GM12891 (cell line): ENCODE results near the gene FLNC.
A peak's percentile ranks its signal among the peaks of the same experiment; 100 is the strongest.

ENCODE experiments used
- DNase-seq: peaks from one replicate; pipeline ENCODE4 v3.0.0; 2011; ENCODE audit warnings: low spot score; ENCODE audit not compliant: insufficient read length
- FAIRE-seq: peaks from 2 replicates; lab custom pipeline; 2011; peaks lifted over from hg19 to GRCh38; lab: Jason Lieb, UNC
- PAX5 ChIP-seq: IDR thresholded peaks from 2 replicates; pipeline ENCODE4 v1.6.1; 2011; ENCODE audit warnings: low read length, moderate library complexity, mild to moderate bottlenecking; ENCODE audit not compliant: insufficient read depth, severe bottlenecking
- POLR2A ChIP-seq: IDR thresholded peaks from 2 replicates; pipeline ENCODE4 v1.6.1; 2011; ENCODE audit warnings: low read depth, low read length, control low read depth
- POLR2AphosphoS5 ChIP-seq: IDR thresholded peaks from 2 replicates; pipeline ENCODE4 v1.6.1; 2011; ENCODE audit warnings: low read depth, low read length, control low read depth
- POU2F2 ChIP-seq: IDR thresholded peaks from 2 replicates; pipeline ENCODE4 v1.6.1; 2011; ENCODE audit warnings: low read depth, mild to moderate bottlenecking, control low read depth, low read length, moderate library complexity
- SPI1 ChIP-seq: IDR thresholded peaks from 2 replicates; pipeline ENCODE4 v1.6.1; 2011; ENCODE audit warnings: low read depth, low read length, control low read depth
- TAF1 ChIP-seq: IDR thresholded peaks from 2 replicates; pipeline ENCODE4 v1.6.1; 2011; ENCODE audit warnings: low read depth, low read length, control low read depth

FLNC gene

DNA sequence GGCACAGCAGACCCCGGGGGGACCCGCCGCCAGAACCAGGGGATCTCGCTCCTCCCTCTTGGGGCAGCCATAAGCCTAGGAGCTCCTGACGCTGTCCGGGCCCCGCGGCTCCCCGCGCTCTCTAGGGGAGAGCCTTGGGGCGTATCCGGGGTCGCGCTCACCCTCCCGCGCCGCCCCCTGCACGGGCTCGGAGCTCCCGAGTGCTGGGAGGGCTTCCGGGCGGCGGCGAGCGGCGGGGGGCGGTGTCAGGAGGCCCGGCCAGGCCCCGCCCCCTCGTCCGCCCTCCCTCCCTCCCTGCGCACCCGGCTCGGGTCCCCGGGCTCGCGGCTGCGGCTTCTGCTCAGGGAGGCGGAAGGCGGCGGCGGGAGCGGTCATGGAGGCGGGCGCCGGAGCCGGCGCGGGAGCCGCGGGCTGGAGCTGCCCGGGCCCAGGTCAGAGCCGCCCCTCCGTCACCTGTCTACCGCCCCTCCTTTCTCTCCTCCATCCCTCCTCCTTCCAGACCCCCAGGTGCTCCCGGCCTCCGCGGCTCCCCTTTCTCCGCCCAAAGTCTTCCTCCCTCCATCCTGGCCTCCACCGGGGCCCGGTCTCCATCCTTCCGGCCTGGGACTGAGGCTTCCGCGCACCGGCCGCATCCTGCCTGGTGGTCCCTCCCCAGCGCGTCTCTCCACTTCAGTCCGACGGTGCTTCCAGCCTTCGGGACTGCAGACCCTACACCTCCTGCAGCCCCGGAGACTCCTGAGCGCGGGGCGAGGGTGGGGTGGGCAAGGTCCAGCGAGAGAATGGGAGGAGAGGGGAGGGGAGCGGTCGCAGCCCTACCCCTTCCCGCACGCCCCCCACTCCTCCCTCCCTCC, 38.9 kb upstream of the FLNC start, which contains the start of gene CCDC136:
Gene CCDC136 (plus strand): TSS at position 848 of the 851 bp plus-strand sequence. CDS start 444 bp downstream, outside the sequence.
- FAIRE-seq (no peak), DNase-seq (peak; percentile 83)
- no peak for TF ChIP-seq POLR2AphosphoS5
- TF ChIP-seq TAF1, result no peak
- TF ChIP-seq POU2F2, result no peak
- TF ChIP-seq PAX5, result no peak

DNA sequence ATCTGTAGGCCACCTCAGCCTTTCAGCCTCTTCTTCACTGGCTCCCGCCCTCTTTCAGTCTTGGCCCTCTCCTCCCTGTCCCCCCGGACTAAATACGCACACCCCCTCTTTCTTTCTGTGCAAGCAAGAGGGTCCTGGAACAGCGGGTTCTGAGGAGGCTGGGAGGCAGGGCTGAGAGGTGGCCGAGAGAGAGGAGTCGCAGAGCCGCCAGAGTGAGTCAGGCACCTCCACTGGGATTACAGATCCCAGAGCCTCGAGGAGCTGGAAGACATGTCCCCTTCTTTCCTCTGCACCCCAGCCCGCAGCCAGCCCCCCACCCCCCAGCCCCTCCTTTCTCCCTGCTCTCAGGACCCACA, 38.3 kb upstream of the FLNC start:
- FAIRE-seq (no peak), DNase-seq (no peak)
- TF ChIP-seq TAF1 (no peak), SPI1 (no peak), POLR2A (no peak), PAX5 (no peak), POLR2AphosphoS5 (no peak), POU2F2 (no peak)

DNA sequence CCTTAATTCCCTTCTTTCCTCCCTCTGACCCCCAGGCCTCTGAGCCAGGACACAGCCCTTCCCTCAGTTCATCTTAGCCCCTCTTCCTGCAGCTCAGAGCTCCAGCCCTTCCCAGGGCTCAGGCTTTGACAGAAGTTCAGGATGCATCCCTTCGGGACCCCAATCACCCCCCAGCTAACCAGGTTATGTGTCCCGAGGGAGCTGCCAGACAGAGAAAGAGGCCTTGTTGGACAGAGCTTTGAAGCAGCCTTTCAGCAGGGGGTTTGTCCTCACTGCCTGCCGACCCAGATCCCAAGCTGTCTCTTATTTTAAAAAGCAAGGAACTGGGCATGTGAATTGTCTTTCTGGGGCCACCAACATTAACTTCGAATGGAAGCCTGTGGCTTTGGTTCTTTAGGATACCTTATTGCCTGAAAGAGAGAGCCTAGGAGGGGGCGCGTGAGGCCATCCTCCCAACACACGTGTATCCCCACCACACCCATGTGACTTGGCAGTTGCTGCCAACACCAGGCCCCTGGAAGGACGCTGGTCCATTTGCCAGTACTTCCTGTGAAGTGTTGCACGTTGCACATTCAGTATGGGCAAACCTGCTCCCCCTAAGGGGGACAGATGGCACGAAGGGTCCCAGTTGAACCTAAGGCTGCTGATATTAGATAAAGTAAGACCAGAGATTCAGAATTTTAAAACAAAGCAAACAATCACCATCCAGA, 37.6 kb upstream of the FLNC start:
- DNase-seq, result no peak
- no peak for FAIRE-seq
- TF ChIP-seq POU2F2 (no peak), SPI1 (no peak)

DNA sequence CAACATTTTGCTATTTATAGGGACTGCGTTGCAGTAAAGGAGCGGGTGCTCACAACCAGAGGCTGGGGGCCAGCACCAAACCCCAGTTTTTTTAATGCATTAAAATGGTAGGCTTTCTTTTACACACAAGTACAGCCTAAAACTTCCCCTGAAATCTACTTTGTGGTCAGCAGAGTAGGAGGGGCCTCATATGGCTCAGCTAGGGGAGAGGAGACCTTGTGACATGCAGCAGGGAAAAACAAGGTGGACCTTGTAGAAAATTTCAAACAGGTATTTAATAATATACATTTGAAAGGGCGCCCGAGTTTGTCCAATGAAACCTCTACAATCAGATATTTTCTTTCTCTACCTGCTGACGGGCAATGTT, 37.0 kb upstream of the FLNC start:
- no peak for DNase-seq

GRCh38 chr7:128794020-128794419, 36.2 kb upstream of the FLNC start:
- no peak for FAIRE-seq
- TF ChIP-seq POLR2A, result no peak
- TF ChIP-seq POU2F2, result no peak
- TF ChIP-seq TAF1, result no peak
- no peak for TF ChIP-seq SPI1
- TF ChIP-seq PAX5, result no peak
- no peak for TF ChIP-seq POLR2AphosphoS5
- no peak for DNase-seq

More for the DNA sequence above, 37.0 kb upstream of the FLNC start:
- no peak for FAIRE-seq
- TF ChIP-seq POU2F2 (no peak), POLR2AphosphoS5 (no peak), TAF1 (no peak), POLR2A (no peak), SPI1 (no peak), PAX5 (no peak)

DNA sequence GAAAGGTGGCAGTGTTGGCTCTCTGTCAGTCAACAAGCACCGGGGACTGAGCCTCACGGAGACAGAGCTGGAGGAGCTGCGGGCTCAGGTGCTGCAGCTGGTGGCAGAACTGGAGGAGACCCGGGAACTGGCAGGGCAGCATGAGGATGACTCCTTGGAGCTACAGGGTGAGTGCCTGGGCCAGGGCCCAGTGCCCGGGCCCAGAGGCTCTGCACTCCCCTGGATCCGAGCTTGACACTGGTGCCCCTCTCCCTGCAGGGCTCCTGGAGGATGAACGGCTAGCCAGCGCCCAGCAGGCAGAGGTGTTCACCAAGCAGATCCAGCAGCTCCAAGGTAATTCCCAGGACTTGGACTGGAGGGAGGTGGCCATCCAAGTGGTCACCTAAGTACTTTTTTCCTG, 35.8 kb upstream of the FLNC start:
- no peak for FAIRE-seq
- DNase-seq, result no peak
- TF ChIP-seq POLR2A (no peak), PAX5 (no peak), POU2F2 (no peak), SPI1 (no peak), TAF1 (no peak), POLR2AphosphoS5 (no peak)

GRCh38 chr7:128795129-128795528, 35.1 kb upstream of the FLNC start:
- FAIRE-seq, result no peak
- DNase-seq, result no peak
- TF ChIP-seq TAF1, result no peak
- TF ChIP-seq POLR2AphosphoS5, result no peak
- no peak for TF ChIP-seq POLR2A
- no peak for TF ChIP-seq SPI1
- no peak for TF ChIP-seq PAX5
- no peak for TF ChIP-seq POU2F2

DNA sequence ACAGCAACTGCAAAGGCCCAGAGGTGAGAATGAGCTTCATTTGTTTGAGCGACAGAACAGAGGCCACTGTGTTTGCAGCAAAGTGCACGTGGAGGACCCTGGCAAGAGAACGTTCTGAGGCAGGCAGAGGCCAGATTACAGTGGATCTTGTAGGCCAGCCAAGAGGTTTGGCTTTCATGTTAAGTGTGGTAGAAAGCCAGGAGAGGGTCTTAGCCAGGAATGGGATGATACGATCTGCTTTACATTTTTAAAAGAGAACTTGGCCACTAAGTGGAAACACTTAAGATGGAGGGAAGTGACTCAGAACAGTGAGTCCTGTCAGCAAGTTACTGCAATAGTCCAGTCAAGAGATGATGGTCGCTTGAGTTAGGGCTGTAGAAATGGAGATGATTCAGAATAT, 33.9 kb upstream of the FLNC start:
- DNase-seq (no peak), FAIRE-seq (no peak)
- TF ChIP-seq PAX5 (no peak), TAF1 (no peak), SPI1 (no peak), POU2F2 (no peak), POLR2AphosphoS5 (no peak), POLR2A (no peak)

- TF ChIP-seq PAX5, result no peak
- TF ChIP-seq TAF1, result no peak
- 0 out of 2 replicates have a peak, but pooled peaks have one; percentile 49 for TF ChIP-seq SPI1
- TF ChIP-seq POLR2AphosphoS5, result no peak
- DNase-seq (no peak), FAIRE-seq (no peak)
These were observed 30.8 kb upstream of the FLNC start for GRCh38 chr7:128799451-128799850.

GRCh38 chr7:128800567-128800966, 29.6 kb upstream of the FLNC start:
- no peak for DNase-seq
- FAIRE-seq, result no peak
- TF ChIP-seq POU2F2 (no peak), POLR2A (no peak), POLR2AphosphoS5 (no peak), PAX5 (no peak), TAF1 (no peak), SPI1 (no peak)

DNA sequence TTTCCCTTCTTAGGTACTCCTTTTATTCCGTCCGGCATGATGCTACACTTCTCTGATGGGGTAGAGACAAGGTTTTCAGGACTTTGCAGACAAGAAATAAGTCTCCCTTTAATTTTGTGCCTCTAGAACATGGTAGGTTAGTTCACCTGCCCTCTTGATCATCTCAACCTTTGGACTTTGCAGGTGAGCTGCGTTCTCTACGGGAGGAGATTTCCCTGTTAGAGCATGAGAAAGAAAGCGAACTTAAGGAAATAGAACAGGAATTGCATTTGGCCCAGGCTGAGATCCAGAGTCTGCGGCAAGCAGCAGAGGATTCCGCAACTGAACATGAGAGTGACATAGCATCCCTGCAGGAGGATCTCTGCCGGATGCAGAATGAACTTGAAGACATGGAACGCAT, 29.2 kb upstream of the FLNC start:
- FAIRE-seq, result no peak
- TF ChIP-seq POLR2AphosphoS5 (no peak), PAX5 (no peak), TAF1 (no peak), POU2F2 (no peak), POLR2A (no peak), SPI1 (no peak)
- no peak for DNase-seq
